Hair follicle dermal papilla cell (primary cell): Measurements from ENCODE around the gene ARHGEF28. TPM values are rescaled to one million over a fixed set of nuclear protein-coding genes. Genes with fewer than 3 reads are reported as not detected.

ENCODE experiments used
- small RNA-seq: library from RNA; depleted of rRNA; stranded (forward); fragments of <200 nt; gene quantifications from one replicate; pipeline ENCODE3, GENCODE V24; 2012
- total RNA-seq: library from RNA; depleted of rRNA; stranded (reverse); fragments of >200 nt; gene quantifications from 2 replicates; pipeline ENCODE4 v1.2.3, GENCODE V29; 2012

ARHGEF28 gene
- total RNA-seq = 27.4 and 42.4 TPM in 2 replicates

GRCh38 chr5:73625944-73626811 is at the start of gene ARHGEF28:
Gene ARHGEF28, plus strand, starts transcription at chr5:73626196. Its CDS starts 58,656 bp downstream, at chr5:73684852.

Small RNA genes lying within 50 kb of the gene (small RNA-seq; reads per million reads assigned to genes)
- not detected for gene RNU7-196P

Other genes starting within 250 kb of the ARHGEF28 start
- gene FOXD1, start 177.4 kb upstream of the ARHGEF28 start, total RNA-seq = 24.7 and 26.1 TPM in 2 replicates
- 187 and 284 TPM in 2 replicates for gene BTF3, start 127.8 kb upstream of the ARHGEF28 start, total RNA-seq
- gene ANKRA2, start 60.6 kb upstream of the ARHGEF28 start, total RNA-seq = 12.9 and 13.8 TPM in 2 replicates
- gene UTP15, start 60.5 kb upstream of the ARHGEF28 start, total RNA-seq = 27.4 and 32.8 TPM in 2 replicates